Epidermal melanocyte (primary cell): ENCODE results near the gene AXIN1.
"Not testable (repeated sequence)": the region's sequence is repeated elsewhere in the genome, so short reads cannot be mapped to it uniquely, and the experiment has no call there.

Source experiments
- DNase-seq: peaks from one replicate; pipeline ENCODE4 v3.0.0; 2011; ENCODE audit warnings: low spot score; ENCODE audit not compliant: insufficient read length

Gene AXIN1

DNA sequence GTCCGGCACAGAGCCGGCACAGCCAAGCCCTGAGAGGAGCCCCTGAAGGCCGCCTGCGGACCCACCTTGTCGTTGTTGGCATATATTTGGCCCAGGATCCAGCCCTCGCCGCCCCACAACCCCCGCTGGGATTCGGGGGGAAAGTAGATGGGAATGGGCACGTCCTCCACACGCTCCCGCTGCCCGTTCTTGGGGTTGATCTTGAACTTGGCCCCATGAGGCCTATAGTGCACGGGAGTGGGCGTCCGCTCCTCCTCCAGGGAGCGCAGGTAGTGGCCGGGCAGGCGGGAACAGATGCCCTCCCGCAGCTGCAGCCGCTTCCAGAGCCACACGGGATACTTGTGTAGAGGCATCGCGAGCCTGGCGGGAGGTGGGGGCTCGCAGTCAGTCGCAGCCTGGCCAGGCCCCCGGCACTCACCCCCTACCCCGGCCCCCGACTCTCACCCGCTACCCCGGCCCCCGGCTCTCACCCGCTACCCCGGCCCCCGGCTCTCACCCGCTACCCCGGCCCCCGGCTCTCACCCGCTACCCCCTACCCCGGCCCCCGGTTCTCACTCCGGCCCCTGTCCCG lies 17.4 kb upstream of the AXIN1 start:
- DNase-seq: peak; percentile 16

DNA sequence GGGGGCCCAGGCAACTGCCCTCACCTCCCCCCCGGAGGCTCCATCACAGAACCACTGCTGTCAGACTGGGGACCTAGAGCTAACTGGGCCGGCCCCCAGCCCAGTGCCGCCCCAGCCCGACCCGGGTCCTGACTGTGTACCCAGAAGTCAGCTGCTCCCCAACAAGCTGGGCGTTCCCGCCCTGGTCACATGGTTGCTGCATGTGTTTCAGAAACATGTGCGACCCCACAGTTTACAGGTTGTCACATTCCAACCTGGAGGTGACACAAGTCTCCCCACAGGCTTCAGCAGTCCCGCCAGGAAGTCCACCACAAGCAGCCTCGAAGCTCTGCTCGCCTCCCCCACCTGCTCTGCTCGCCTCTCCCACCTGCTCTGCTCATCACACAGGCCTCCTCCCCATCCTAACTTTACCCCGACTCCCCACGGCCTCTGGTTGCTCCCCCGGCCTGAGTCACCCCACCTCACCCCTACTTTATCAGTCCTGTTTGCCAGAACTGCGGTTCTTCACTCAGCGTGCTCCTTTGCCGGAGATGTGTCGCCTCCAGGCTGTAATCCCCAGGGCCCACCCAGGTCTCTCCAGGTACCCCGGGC lies 16.8 kb upstream of the AXIN1 start:
- DNase-seq: no peak

DNA sequence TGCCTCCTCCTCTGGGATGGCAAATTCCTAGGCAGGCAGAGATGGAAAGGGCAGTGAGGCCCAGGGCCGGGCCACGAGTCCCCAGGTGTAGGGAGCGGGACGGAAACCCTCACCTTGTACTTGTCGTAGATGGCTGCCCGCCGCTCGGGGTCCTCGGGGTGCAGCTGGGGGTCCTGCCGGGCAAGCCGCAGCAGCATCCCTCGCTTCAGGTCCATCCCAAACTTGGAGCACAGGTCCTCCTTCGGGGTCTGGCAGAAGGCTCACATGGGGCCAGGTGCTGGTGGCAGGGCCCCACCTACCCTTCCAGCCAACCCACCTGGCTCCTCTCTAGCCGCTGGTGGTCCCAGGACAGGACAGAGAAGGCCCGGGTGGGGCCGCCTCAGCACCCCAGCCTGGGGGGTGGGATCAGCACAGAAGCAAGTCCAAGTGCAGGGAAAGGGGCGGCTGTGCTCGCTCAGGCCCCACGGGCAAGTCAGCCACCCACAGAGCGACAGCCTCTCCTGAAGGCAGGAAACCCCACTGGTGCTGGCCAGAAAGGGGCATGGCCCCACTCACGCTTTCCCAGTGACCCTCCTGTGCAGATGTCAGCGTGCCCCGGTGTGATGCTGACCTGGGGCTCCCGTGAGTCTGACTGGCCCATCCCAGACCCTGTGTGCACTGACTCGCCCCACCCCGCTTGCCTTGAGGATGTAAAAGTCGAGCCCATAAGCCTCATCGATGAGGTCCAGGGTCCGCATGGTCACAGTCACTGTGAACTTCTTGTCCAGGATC lies 16.1 kb upstream of the AXIN1 start:
- peak; percentile 14 for DNase-seq

DNA sequence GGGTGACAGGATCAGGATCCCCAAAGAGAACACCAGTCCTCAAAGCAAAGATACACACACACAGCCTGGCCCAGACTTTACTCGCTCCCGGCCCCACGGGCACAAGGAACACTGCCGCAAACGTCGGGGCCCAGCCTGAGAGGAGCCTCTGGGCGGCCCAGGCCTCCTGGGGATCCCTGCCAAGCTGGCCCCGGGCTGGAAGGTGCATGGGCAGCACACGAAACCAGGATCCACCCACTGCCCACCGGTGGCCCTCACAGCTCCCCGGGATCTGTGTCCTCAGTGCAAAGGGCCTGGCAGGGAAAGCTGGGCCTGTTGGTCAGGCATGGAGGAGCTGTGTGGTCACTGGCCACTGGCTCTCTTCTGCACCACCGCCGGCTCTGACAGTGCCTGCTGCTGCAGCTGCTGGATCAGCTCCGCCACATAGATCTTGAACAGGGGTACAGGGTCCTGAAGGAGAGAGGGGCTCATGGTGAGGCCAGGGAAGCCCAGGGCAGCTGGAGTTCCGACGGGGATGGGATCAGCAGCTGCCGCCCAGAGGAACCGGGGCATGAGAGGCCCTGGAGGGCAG lies 14.9 kb upstream of the AXIN1 start:
- peak; percentile 13 for DNase-seq

DNA sequence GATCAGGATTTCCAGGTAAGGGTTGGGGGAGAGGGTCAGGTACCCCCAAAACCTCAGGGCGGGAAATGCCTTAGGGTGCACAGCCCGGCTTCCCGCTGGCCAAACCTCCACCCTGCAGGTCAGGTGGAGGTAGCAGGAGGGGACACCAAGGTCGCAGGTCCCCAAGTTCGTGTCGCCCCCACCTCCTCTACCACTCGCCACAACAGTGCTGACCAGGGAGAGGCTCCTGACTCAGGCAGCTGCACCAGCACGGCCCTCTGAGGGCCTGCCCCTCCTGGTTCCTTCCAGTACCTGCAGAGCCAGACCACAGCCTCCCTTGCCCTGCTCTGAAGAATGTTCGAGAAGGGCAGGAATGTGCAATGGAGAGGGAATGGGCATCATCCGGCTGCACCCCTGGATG lies 14.0 kb upstream of the AXIN1 start:
- no peak for DNase-seq

DNA sequence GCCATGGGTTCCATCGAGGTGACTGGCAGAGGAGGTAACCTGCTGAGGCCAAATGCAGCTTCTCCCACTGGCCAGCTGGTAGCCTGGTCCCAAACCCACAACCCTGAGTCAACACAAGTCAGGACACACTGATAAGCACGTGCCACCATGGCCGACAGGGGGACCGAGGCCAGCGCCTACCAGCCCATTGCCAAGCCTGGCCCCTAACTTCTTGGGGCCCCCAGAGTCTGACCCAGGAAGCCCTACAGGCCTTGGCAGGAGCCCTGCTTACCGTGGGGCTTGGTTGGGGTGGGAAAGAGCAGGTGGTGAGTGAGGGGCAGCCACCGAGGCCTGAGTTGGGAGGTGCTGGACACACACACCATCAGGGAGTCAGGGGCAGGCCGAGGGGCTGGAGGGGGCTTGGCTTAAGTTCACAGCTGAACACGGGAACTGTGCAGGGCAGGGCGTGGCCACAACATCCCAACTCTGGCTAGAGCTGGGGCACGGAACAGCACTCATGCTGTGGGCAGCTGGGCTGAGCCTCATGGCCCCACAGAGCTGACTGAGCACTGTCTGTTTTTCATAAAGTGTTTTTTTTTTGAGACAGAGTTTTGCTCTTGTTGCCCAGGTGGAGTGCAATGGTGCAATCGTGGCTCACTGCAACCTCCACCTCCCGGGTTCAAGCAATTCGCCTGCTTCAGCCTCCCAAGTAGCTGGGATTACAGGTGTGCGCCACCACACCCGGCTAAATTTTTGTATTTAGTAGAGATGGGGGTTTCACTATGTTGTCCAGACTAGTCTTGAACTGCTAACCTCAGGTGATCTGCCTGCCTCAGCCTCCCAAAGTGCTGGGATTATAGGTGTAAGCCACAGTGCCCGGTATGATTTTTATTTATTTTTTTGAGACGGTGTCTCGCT lies 12.3 kb upstream of the AXIN1 start:
- DNase-seq: no peak

DNA sequence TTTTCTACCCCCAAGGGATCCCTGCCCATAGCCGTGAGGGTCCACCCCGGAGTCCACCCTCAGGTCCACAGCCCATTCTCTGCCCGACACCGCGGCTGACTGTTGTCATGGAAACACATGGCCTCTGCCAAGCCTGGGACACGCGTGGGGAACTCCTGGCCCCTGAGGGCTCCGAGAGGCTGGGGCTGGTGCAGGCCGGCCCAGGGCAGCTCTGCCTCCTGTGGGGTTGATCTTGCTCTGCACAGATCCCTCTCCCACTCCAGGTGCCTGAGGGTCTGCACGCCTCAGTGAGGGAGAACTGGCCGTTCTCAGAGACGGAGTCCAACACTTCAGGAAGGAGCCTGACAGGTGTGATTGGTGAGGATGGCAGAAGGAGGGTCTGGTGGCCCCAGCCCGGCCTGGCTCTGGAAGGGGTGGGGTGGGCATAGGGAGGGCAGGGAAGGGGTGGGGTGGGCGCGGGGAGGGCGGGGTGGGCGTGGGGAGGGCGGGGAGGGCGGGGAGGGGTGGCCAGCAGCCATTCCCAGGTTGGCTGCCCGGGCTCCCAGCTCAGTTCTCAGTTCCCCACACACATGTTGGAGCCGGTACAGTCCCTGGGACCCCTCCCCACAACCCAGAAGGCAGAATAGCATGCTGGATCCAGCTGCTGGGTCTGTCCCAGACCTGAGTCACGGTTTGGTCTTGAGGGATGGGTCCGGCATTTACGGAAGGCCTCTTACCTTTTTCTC lies 11.4 kb upstream of the AXIN1 start:
- DNase-seq: no peak

DNA sequence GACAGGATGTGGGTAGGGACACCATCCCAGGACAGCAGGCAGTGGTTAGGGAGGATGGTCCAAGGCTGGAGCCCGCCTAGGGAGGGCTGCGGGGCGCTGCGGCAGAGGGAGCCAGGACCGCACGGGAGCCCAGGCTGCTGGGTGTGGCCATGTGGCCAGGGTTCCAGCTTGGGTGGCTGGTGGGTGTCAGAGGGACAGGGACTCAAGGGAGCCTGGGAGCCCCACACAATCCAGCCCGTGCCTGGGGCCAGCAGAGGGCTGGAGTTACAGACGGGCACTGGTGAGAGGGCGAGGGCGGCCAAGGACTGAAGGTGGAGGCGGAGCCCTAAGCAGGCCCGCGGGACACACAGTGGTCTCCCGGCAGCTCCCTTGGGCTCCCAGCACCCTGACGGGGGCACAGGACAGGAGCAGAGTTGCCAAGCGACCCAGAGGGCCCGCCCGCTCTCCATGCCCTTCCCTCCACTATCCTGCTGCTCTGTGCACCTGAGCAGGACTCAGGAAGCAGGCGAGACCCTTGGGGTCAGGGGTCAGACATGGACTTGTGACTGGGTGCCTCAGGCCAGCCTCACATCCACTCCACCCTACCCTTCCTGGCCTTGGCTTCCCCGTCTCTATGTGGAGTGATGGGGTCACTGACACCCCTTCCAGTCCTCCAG lies 10.7 kb upstream of the AXIN1 start:
- no peak for DNase-seq

DNA sequence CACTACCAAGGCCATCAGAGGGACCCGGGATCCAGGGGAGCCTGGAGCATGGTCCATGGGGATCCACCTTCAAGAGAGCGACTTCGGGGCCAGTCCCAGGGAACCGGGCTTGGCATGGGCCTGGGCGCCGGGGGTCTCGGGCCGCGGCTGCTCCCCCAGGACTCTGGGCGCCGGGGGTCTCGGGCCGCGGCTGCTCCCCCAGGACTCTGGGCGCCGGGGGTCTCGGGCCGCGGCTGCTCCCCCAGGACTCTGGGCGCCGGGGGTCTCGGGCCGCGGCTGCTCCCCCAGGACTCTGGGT lies 10.1 kb upstream of the AXIN1 start:
- DNase-seq: not testable (repeated sequence)

DNA sequence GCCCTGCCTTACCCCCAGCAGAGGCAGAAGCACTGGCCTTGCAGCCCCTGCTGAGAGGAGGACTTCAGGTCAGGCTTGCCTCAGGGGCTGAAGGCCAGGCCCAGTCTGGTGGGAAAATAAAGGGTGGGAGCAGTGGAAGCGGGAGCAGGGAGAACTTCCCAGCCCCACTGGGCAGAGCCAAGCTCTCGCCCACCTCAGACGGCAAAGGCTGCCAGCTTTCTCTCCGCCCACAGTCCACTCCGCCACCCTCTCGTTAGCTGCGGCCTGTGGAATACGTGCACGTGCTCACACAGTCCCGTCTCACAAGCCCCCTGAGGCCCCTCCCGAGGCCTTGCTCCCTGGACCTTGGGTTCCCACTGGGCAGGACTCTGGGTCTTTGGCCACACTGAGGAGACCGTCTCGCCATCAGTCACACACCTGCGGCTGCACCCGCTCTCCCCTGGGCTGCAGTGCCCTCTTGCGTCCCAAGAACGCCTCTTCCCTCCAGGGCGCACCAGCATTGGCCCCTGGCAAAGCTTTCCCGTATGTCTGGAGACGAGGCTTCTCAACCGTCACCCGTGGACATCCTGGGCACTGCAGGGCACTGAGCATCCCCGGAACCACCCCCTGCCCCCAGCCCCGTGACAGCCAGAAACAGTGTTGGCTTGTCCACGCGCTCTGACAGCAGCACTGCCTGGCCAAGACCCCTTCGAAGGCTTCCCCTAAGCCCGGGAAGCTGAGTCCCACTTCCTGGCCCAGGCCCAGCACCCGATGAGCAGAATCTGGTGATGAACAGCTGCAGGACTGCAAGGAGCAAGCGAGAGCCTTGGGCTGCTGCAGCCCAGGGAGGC lies 9.6 kb upstream of the AXIN1 start:
- DNase-seq: peak; percentile 81

DNA sequence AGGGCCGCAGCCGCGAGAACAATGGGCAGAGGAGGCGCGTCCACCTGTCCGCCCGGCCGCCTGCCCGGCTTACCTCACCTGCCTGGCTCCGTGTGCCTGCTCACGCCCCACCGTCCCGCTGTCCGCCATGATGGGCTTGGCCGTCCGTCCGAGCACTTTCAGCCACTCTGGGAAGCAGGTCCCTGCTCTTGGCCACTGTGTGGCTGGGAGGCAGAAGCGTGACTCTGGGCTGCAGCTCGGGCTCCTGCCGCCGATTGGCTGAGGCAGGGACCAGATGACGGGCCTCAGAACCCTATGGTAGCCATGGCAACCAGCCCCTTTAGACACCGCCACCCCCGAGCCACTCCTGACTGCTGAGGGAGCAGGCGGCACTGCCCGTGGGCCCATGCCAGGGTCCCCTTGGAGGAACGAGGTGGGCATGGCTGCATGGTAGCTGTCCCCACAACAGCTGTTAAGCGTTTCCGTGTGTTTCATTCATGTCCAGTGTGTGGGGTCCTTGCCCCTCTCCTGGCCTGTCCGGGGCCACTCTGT lies 8.9 kb upstream of the AXIN1 start:
- DNase-seq: no peak

DNA sequence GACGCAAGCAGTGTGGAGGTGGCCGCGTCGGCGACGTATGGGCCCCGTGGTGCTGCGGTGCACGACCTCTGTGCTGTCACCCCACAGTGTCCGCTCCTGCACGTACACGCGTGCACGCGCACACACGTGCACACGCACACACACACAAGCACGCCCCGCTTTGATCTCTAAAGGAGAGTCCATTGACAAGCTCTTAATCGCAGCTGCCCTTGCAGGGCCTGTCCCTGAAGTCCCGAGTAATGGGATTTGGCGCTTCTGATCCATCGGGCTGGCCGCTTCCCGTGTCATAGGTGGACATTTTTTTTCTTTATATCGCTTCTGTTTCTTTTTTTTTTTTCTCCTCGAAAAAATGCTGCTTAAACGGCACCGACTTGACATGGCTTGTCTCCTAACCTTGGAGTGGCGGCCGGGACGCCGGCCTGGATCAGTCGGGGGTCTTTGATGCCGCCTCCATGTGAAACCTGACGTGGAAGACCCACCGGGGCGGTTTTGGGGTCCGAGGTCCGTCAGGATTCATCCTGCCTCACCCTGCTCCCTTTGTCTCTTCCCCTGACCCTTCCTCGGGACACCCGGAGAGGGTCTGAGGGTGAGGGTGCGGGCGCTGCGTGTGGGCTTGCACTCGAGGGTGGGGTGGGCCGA lies 8.3 kb upstream of the AXIN1 start:
- DNase-seq: no peak

DNA sequence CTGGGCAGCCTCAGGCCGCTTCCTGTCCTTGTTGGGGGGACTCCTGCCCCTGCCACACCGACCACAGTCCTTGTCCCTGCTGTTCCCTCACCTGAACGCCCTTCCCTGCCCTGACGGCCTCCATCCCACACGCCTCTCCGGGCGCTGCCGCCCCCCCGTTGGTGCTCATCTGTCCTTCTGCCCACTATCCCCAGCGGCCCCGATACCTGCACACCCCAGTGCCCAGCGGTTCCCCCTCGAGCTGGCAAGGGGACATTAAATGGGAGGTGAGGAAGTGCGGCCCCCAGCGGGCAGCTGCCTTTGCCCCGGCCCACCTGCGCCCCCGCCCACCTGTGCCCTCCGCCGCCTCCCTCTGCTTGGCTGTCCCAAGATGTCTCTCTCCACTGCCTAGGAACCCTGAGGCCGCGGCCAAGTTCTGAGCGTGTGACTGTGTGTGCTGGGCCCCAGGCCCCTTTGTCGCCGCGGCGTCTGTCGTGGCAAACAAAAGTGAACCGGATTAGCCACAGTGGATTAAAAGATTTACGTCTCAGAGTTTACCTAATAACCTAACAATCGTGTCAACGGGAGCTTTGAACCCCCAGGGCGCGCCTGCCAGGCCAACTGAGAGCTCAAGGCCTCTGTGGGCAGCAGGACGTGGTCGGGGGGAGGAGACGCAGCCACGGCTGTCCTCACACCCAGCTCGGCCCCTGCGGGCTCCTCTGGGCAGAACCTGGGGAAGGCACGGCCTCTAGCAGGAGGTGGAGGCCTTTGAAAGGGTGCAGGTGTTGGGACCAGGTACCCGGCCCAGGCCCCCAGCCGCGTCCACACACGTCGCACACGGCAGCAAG lies 7.6 kb upstream of the AXIN1 start:
- no peak for DNase-seq

DNA sequence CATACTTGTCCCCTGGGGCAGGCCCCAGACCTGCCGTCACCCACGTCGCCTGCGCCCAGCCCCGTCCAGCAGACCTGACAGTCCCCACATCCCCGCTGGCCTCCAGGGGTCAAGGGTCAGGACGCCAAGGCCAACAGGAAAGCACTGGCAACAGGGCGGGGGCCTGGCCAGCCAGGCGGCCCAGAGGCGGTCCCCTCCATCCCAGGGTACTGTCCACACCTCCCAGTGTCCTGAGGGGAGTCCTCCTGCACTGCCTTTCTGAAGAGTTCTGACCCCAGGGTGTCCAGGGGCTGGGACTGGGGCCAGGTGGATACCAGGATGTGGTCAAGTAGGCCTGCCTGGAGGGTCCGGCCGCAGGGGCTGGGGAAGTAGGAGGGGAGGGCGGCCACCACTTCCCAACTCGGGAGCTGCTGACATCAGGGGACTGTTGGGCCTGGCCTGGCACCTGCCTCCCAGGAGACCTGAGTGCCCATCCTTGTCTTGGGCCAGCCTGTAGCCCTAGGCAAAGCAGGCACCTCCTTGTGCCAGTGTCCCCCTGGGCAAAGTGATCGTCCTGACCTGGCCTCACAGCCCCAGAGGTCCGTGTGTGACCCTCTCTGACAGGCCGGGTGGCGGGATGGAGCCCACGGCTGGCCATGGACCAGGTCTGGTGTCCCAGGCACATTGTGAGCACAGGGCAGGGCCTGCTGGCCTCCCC lies 6.7 kb upstream of the AXIN1 start:
- no peak for DNase-seq

DNA sequence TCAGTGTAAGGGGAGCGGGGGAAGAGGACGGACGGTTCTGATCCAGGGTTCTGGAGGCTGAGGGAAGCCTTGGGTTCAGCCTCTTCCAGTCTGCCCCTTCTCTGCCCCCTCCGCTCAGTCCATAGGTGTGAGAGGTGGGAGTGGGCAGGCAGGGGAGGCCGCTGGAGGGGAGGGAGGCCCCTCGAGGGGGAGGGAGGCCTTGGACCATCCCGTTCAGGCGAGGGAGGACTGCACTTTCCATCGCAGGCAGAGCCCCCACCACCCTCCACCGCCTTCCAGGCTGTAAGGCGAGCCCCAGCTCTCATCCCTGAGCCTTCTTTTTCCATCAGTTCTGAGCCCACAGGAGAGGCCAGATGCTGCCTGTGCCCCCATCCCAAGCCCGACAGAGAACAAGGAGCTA lies 4.2 kb upstream of the AXIN1 start:
- no peak for DNase-seq

DNA sequence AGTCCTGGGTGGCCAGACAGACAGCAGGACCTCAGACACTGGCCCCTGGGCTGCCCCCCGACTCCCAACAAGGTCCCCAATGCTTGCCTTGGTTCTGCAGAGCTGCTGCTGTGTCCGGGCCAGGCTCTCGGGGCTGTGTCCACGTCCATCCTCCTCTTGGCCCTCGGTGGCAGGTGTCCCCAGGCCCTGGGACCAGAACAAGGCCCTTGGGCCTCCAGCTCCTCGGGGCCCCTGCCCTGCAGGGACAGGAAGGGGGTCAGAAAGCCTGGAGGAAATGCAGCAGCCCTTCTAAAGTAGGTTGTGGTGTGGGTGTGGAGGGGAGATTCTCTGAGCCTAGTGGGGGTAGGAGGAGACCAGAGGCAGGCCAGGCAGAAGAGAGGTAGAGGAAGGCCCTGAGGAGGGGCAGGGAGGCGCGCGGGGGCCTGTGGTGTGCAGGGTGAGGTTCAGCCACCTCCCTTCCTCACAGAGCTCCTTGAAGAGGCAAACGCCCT lies 2.5 kb upstream of the AXIN1 start:
- no peak for DNase-seq

DNA sequence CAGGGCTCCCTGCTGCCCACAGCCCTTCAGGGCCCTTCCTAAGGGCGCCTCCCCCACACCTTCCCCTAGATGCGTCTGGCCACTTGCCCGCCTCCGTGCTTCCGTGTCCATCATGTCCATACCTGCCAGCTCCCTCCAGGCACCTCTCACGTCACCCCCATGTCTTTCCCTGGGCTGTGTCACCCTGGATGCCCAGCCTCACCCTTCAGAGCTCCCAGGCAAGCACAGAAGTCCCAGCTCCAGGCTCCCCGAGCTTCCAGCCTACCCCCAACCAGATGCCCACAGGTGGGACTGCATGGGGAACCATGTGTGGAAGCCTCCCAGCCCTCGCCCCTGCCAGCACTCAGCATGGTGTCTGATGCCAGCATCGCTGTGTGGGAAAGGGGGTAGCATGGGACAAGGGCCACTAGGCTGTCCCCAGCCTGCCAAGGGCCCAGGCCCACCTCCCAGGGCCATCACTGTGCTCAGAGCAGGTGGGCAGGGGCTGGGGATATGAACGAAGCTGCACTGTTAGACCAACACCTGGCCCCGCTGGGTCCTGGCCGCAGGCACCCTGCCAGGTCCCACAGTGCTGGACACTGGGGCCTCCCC lies 1.9 kb upstream of the AXIN1 start:
- no peak for DNase-seq
